Mammary epithelial cell (primary cell): ENCODE data around the gene PACSIN2.

Experiments used
- EZH2 ChIP-seq: IDR thresholded peaks from 2 replicates; pipeline ENCODE4 v1.6.1; 2012; ENCODE audit warnings: low read length, inconsistent platforms, borderline replicate concordance
- TF ChIP-seq, protein P1 (sequence below), 2 donors: IDR thresholded peaks in 1 of 2; conservative IDR thresholded peaks in 1 of 2; 2 replicates each; pipeline ENCODE4 v1.5.1; 2011 to 2012; ENCODE audit warnings: inconsistent platforms in 2 of 2, low read length in 2 of 2, mild to moderate bottlenecking in 2 of 2, control low read depth in 1 of 2, low read depth in 1 of 2; ENCODE audit not compliant: insufficient read depth in 1 of 2; ENCODE audit errors: extremely low read depth in 1 of 2

DNA sequence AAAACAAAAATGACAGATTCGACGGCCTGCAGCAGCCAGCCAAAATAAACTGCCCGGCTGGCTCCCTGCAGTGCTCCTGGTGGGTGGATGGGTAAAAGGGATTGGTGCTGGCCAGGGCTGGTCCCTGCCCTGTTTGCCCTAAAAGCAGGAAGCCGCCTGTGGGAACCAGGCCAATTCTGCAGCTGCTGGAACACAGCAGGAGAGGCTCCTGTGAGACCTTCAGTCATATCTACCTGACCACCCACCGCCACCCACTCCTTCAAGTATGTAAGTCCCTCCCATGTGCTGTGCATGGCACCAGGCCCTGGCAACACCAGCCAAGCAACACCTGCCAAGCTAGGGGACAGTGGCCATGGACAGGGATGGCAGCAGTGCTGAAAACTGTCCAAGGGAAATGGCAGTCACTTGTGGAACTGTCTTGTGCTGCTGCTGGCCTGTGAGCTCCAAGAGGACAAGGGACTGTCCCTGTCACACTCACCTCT lies 109.2 kb downstream of the PACSIN2 start:
- TF ChIP-seq, protein P1, sequence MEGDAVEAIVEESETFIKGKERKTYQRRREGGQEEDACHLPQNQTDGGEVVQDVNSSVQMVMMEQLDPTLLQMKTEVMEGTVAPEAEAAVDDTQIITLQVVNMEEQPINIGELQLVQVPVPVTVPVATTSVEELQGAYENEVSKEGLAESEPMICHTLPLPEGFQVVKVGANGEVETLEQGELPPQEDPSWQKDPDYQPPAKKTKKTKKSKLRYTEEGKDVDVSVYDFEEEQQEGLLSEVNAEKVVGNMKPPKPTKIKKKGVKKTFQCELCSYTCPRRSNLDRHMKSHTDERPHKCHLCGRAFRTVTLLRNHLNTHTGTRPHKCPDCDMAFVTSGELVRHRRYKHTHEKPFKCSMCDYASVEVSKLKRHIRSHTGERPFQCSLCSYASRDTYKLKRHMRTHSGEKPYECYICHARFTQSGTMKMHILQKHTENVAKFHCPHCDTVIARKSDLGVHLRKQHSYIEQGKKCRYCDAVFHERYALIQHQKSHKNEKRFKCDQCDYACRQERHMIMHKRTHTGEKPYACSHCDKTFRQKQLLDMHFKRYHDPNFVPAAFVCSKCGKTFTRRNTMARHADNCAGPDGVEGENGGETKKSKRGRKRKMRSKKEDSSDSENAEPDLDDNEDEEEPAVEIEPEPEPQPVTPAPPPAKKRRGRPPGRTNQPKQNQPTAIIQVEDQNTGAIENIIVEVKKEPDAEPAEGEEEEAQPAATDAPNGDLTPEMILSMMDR (conservative IDR thresholded peaks at IDR 0.05 in 1 of 2, IDR thresholded peaks at IDR 0.05 in 1 of 2; ENCODE audit: extremely low read depth in 1 of 2, insufficient read depth in 1 of 2, low read depth in 1 of 2, low read length in 2 of 2) = no peak
- no peak for TF ChIP-seq EZH2
